PC-9 (cell line): ENCODE data around the gene ACSL3. TPM values are rescaled to one million over a fixed set of nuclear protein-coding genes. Genes with fewer than 3 reads are reported as not detected.

Experiments
- BruUV-seq: library from RNA; stranded (reverse); fragments of 400-500 nt; replicated peaks from 2 replicates; lab custom pipeline; 2021; lab: Mats Ljungman, UMichigan
- CTCF ChIA-PET: fragments of 300-600 bp; sonication (Branson Sonifier 250); formaldehyde crosslinking; loops from one replicate; lab custom pipeline; 2022; ENCODE audit warnings: antibody characterized with exemption; lab: Charles Lee
- POLR2A ChIA-PET: fragments of 300-600 bp; sonication (Branson Sonifier 250); formaldehyde crosslinking; loops from one replicate; lab custom pipeline; 2022; ENCODE audit warnings: antibody characterized with exemption; ENCODE audit not compliant: unreplicated experiment; lab: Charles Lee
- DNase-seq, 2 experiments: peaks; one replicate each; pipeline versions ENCODE4 v3.0.0 to v3.0.0-alpha.2; 2015 to 2022; ENCODE audit warnings: mixed read lengths in 1 of 2
- H2AFZ ChIP-seq: fragments of 200-600 bp; sonication (generic); 2 replicates; pipeline ENCODE4 v1.8.1; 2017; ENCODE audit warnings: antibody characterized with exemption
- H3F3A ChIP-seq: fragments of 200-600 bp; sonication (generic); 2 replicates; pipeline ENCODE4 v1.8.1; 2017; ENCODE audit warnings: antibody characterized with exemption, mild to moderate bottlenecking, low read depth; ENCODE audit not compliant: insufficient read depth
- H3K27ac ChIP-seq: fragments of 200-600 bp; sonication (generic); 2 replicates; pipeline ENCODE4 v1.6.1; 2016; ENCODE audit warnings: mixed run types
- H3K27me3 ChIP-seq: fragments of 200-600 bp; sonication (generic); 2 replicates; pipeline ENCODE4 v1.6.1; 2016; ENCODE audit warnings: low read depth, mixed run types; ENCODE audit not compliant: insufficient read depth
- H3K36me3 ChIP-seq: fragments of 200-600 bp; sonication (generic); 2 replicates; pipeline ENCODE4 v1.6.1; 2016; ENCODE audit warnings: low read depth, mixed run types
- H3K4me1 ChIP-seq: fragments of 200-600 bp; sonication (generic); replicated peaks from 2 replicates; pipeline ENCODE4 v1.6.1; 2016; ENCODE audit warnings: mixed run types; ENCODE audit not compliant: insufficient read depth
- H3K4me2 ChIP-seq: fragments of 200-600 bp; sonication (generic); 2 replicates; pipeline ENCODE4 v1.6.1; 2017; ENCODE audit warnings: mixed run types
- H3K4me3 ChIP-seq: fragments of 200-600 bp; sonication (generic); 2 replicates; pipeline ENCODE4 v1.6.1; 2016; ENCODE audit warnings: mixed run types
- H3K79me2 ChIP-seq: fragments of 200-600 bp; sonication (generic); 2 replicates; pipeline ENCODE4 v1.6.1; 2017; ENCODE audit warnings: low read depth, mixed run types
- H3K9me2 ChIP-seq: fragments of 200-600 bp; sonication (generic); 2 replicates; pipeline ENCODE4 v1.8.1; 2017; ENCODE audit warnings: mild to moderate bottlenecking; ENCODE audit not compliant: insufficient read depth
- H3K9me3 ChIP-seq: fragments of 200-600 bp; sonication (generic); 2 replicates; pipeline ENCODE4 v1.8.1; 2016; ENCODE audit warnings: low read depth; ENCODE audit not compliant: insufficient read depth
- H4K20me1 ChIP-seq: fragments of 200-600 bp; sonication (generic); 2 replicates; pipeline ENCODE4 v1.8.1; 2017; ENCODE audit not compliant: insufficient read depth
- CTCF ChIP-seq: fragments of 200-600 bp; sonication (generic); conservative IDR thresholded peaks from 2 replicates; pipeline ENCODE4 v1.6.1; 2017; ENCODE audit warnings: mixed run types, antibody characterized with exemption, mild to moderate bottlenecking, moderate library complexity
- EZH2 ChIP-seq: fragments of 200-600 bp; sonication (generic); IDR thresholded peaks from 2 replicates; pipeline ENCODE4 v1.8.0; 2017; ENCODE audit warnings: antibody characterized with exemption, low read depth
- intact Hi-C: fragments of 100-400 bp; cut with micrococcal nuclease; formaldehyde crosslinking; loops from one replicate; pipeline ENCODE4 v1.10.0; 2022; ENCODE audit not compliant: unreplicated experiment
- total RNA-seq: library from RNA; stranded (reverse); gene quantifications from 2 replicates; pipeline ENCODE4 v1.2.3, GENCODE V29; 2021

Gene ACSL3
- total RNA-seq, 1 experiment from 2014 or later, result 446 TPM

- TF ChIP-seq EZH2, result no peak
- TF ChIP-seq CTCF, result peak; percentile 99
Measured at GRCh38 chr2:222939208-222939856, 78.5 kb downstream of the ACSL3 start.

GRCh38 chr2:222939979-222940378 lies 79.1 kb downstream of the ACSL3 start:
- intact Hi-C loops, result loop anchor here (1.0 kb wide), 3 partner anchors 20 to 250 kb away; no protein-coding TSS in a partner anchor
- BruUV-seq, result no TSS peak

More at GRCh38 chr2:222939208-222939856, 78.5 kb downstream of the ACSL3 start:
- peaks cover 99% of the 10 kb centered on the region for H3F3A ChIP-seq
- H3K27ac ChIP-seq, result peak overlapping the region; percentile 0; the same call in 1 of the 2 replicates
- ChIA-PET CTCF (interaction anchor here (0.5 to 2.9 kb wide), 24 partner anchors 9 to 788 kb away, joined by 3 to 20 read pairs (median 4); no protein-coding TSS in a partner anchor), POLR2A (interaction anchor here (0.5 to 0.7 kb wide), 4 partner anchors 27 to 1629 kb away, joined by 4 to 11 read pairs (median 5); no protein-coding TSS in a partner anchor)
- no peak overlapping the region for H2AFZ ChIP-seq
- peaks cover 26% of the 10 kb centered on the region; the same call in 1 of the 2 replicates for H4K20me1 ChIP-seq
- H3K4me3 ChIP-seq, result no peak overlapping the region
- H3K4me2 ChIP-seq, result no peak overlapping the region
- peaks cover 33% of the 10 kb centered on the region for H3K4me1 ChIP-seq
- peak; percentile 69 to 81 for DNase-seq
- intact Hi-C loops, result loop anchor here (1.0 kb wide), 3 partner anchors 19 to 249 kb away; no protein-coding TSS in a partner anchor
- peaks cover 40% of the 10 kb centered on the region for H3K79me2 ChIP-seq
- H3K36me3 ChIP-seq, result peaks cover 71% of the 10 kb centered on the region
- H3K9me3 ChIP-seq, result peaks cover 11% of the 10 kb centered on the region; the same call in 1 of the 2 replicates
- H3K9me2 ChIP-seq, result no peaks in the 10 kb centered on the region
- H3K27me3 ChIP-seq, result no peaks in the 10 kb centered on the region
- BruUV-seq, result no TSS peak

More at GRCh38 chr2:222939979-222940378, 79.1 kb downstream of the ACSL3 start:
- ChIA-PET POLR2A (no interaction called here), CTCF (interaction anchor here (0.6 to 2.9 kb wide), 7 partner anchors 17 to 788 kb away, joined by 3 to 20 read pairs (median 4); no protein-coding TSS in a partner anchor)
- peaks cover 65% of the 10 kb centered on the region for H3K36me3 ChIP-seq
- H3K27me3 ChIP-seq, result no peaks in the 10 kb centered on the region
- H4K20me1 ChIP-seq, result peaks cover 26% of the 10 kb centered on the region; the same call in 1 of the 2 replicates
- H3K79me2 ChIP-seq, result peaks cover 43% of the 10 kb centered on the region
- no peaks in the 10 kb centered on the region for H3K9me2 ChIP-seq
- DNase-seq, result no peak
- H3K4me3 ChIP-seq, result no peak overlapping the region
- peaks cover 99% of the 10 kb centered on the region for H3F3A ChIP-seq
- no peak overlapping the region for H2AFZ ChIP-seq
- H3K9me3 ChIP-seq, result peaks cover 11% of the 10 kb centered on the region; the same call in 1 of the 2 replicates
- TF ChIP-seq EZH2 (no peak), CTCF (no peak)
- no peak overlapping the region for H3K4me2 ChIP-seq
- H3K27ac ChIP-seq, result no peak overlapping the region
- H3K4me1 ChIP-seq, result peaks cover 40% of the 10 kb centered on the region
